Neuronal stem cell (in vitro differentiated cells): ENCODE results near the gene SFXN5.

Experiments used
- DNase-seq: peaks from one replicate; pipeline ENCODE4 v3.0.0-alpha.2; 2013; ENCODE audit warnings: low spot score
- H2AFZ ChIP-seq: one replicate; pipeline ENCODE4 v1.6.1; 2013; ENCODE audit warnings: mild to moderate bottlenecking, low read length, inconsistent platforms
- H2AK5ac ChIP-seq: 2 replicates; pipeline ENCODE4 v1.6.1; 2013; ENCODE audit warnings: low read depth, mild to moderate bottlenecking, inconsistent platforms, low read length, moderate library complexity, mixed read lengths
- H2BK120ac ChIP-seq: 2 replicates; pipeline ENCODE4 v1.6.1; 2013; ENCODE audit warnings: low read depth, mild to moderate bottlenecking, inconsistent platforms, low read length, moderate library complexity, mixed read lengths
- H2BK12ac ChIP-seq: one replicate; pipeline ENCODE4 v1.6.1; 2013; ENCODE audit warnings: low read length, inconsistent platforms
- H2BK15ac ChIP-seq: 2 replicates; pipeline ENCODE4 v1.6.1; 2013; ENCODE audit warnings: mild to moderate bottlenecking, low read length, inconsistent platforms, mixed read lengths
- H2BK5ac ChIP-seq: one replicate; pipeline ENCODE4 v1.6.1; 2013; ENCODE audit warnings: inconsistent platforms, mild to moderate bottlenecking, low read length, moderate library complexity
- H3K14ac ChIP-seq: one replicate; pipeline ENCODE4 v1.6.1; 2013; ENCODE audit warnings: low read length, inconsistent platforms
- H3K18ac ChIP-seq: 2 replicates; pipeline ENCODE4 v1.6.1; 2013; ENCODE audit warnings: low read length, inconsistent platforms
- H3K23ac ChIP-seq: 2 replicates; pipeline ENCODE4 v1.6.1; 2013; ENCODE audit warnings: low read depth, mild to moderate bottlenecking, mixed read lengths, low read length, inconsistent platforms; ENCODE audit not compliant: poor library complexity
- H3K27ac ChIP-seq: replicated peaks from 3 replicates; pipeline ENCODE4 v1.5.1; 2013; ENCODE audit warnings: low read length, inconsistent platforms
- H3K27me3 ChIP-seq, 3 experiments: 2 replicates each; pipeline ENCODE4 v1.6.1; 2013; ENCODE audit warnings: low read length in 3 of 3, mild to moderate bottlenecking in 2 of 3, inconsistent platforms in 1 of 3, low read depth in 1 of 3, mixed read lengths in 1 of 3, moderate library complexity in 1 of 3; ENCODE audit not compliant: control insufficient read depth in 3 of 3, insufficient read depth in 3 of 3
- H3K36me3 ChIP-seq, 2 donors: replicated peaks in 1 of 2; 2 replicates each; pipeline ENCODE4 v1.6.1; 2013; ENCODE audit warnings: low read length in 2 of 2; ENCODE audit not compliant: control insufficient read depth in 2 of 2, insufficient read depth in 2 of 2
- H3K4ac ChIP-seq: 2 replicates; pipeline ENCODE4 v1.6.1; 2013; ENCODE audit warnings: inconsistent platforms, mild to moderate bottlenecking, low read length, moderate library complexity
- H3K4me1 ChIP-seq, 2 donors: 1 replicate in 1 of 2; 2 replicates in 1 of 2; pipeline ENCODE4 v1.6.1; 2013; ENCODE audit warnings: low read length in 2 of 2, low read depth in 1 of 2; ENCODE audit not compliant: control insufficient read depth in 2 of 2, insufficient read depth in 1 of 2
- H3K4me2 ChIP-seq: one replicate; pipeline ENCODE4 v1.6.1; 2013; ENCODE audit warnings: mild to moderate bottlenecking, low read length, inconsistent platforms; ENCODE audit not compliant: insufficient read depth, poor library complexity, severe bottlenecking
- H3K4me3 ChIP-seq, 2 donors: 2 replicates each; pipeline ENCODE4 v1.5.1; 2013; ENCODE audit warnings: low read length in 2 of 2, mild to moderate bottlenecking in 2 of 2, inconsistent platforms in 1 of 2, moderate library complexity in 1 of 2
- H3K79me1 ChIP-seq: one replicate; pipeline ENCODE4 v1.6.1; 2013; ENCODE audit warnings: low read depth, mild to moderate bottlenecking, inconsistent platforms, low read length, moderate library complexity
- H3K9ac ChIP-seq: one replicate; pipeline ENCODE4 v1.6.1; 2013; ENCODE audit warnings: mild to moderate bottlenecking, low read depth, low read length, inconsistent platforms; ENCODE audit not compliant: poor library complexity
- H3K9me3 ChIP-seq, 2 donors: replicated peaks in 1 of 2; 2 replicates each; pipeline versions ENCODE3 to v1.6.1; 2013; ENCODE audit warnings: low read length in 2 of 2, mild to moderate bottlenecking in 2 of 2, inconsistent platforms in 1 of 2, low read depth in 1 of 2, mixed read lengths in 1 of 2, moderate library complexity in 1 of 2; ENCODE audit not compliant: control insufficient read depth in 2 of 2, insufficient read depth in 1 of 2
- H4K8ac ChIP-seq: one replicate; pipeline ENCODE4 v1.6.1; 2013; ENCODE audit warnings: low read depth, mild to moderate bottlenecking, inconsistent platforms, low read length, moderate library complexity
- H4K91ac ChIP-seq: one replicate; pipeline ENCODE4 v1.6.1; 2013; ENCODE audit warnings: low read length, low read depth, mild to moderate bottlenecking, inconsistent platforms; ENCODE audit not compliant: poor library complexity
- WGBS, 2 donors: extraction: QIAGEN DNeasy Blood & Tissue Kit; methylation state at CpG; one replicate each; pipeline ENCODE4 v1.1.7; 2013; ENCODE audit warnings: missing lambda C conversion rate in 2 of 2, mixed read lengths in 1 of 2; ENCODE audit not compliant: insufficient read length in 2 of 2, insufficient replicate concordance in 1 of 2; ENCODE audit errors: extremely low coverage in 2 of 2; 5-methylcytosine and 5-hydroxymethylcytosine counted together

Gene SFXN5

DNA sequence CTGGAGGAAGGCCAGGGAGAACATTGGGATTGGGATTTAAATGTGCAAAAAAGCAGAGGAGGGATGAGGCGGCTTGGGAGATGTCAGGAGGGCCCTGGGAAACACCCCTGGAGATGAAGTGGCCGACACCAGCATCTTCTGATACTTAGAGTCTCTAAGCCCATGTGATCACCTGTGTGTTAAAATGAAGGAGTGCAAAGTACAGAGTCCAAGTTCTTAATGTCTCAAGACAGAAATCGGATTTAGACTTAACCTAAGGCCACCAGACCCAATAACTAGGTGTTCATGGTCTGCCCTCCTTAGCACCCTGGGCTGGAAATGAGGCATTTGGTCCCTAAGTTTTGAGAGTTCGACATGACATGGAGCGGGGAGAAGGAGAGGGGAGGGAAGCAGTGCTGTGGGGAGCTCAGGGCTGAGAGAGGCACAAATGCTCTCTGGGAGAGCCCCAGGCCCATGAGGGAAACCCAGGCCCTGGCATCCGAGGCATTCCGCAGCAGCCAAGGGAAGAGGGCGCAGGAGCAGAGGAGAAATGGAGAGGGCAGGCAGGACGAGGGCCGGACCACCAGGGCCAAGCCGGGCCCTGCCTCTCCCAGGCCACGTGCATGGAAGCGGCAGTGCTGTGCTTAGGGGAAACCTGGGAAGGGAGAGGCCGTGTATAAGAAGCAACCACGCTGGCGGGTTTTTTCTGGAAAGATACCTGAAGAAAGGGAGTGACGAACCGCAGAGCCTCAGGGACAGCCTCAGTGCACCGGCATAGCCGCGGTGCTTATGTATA lies 63.3 kb downstream of the SFXN5 start:
- H4K91ac ChIP-seq: no peak overlapping the region
- no peak overlapping the region for H3K4me3 ChIP-seq
- H3K4me2 ChIP-seq: no peak overlapping the region
- no peak overlapping the region for H3K4ac ChIP-seq
- H2BK5ac ChIP-seq: peak overlapping the region; percentile 27
- H3K4me1 ChIP-seq: no peaks in the 10 kb centered on the region
- no peak overlapping the region for H2AFZ ChIP-seq
- H3K36me3 ChIP-seq: no peaks in the 10 kb centered on the region
- no peak overlapping the region for H3K18ac ChIP-seq
- H3K14ac ChIP-seq: no peak overlapping the region
- DNase-seq: no peak
- H2BK15ac ChIP-seq: no peak overlapping the region
- no peak overlapping the region for H3K27ac ChIP-seq
- no peaks in the 10 kb centered on the region for H3K79me1 ChIP-seq
- no peaks in the 10 kb centered on the region for H3K27me3 ChIP-seq
- H3K9ac ChIP-seq: no peak overlapping the region
- no peak overlapping the region for H3K23ac ChIP-seq
- no peak overlapping the region for H2BK12ac ChIP-seq
- no peaks in the 10 kb centered on the region for H3K9me3 ChIP-seq
- no CpG with 5 or more reads among the region's 21 CpGs for WGBS, 2 donors
- no peak overlapping the region for H4K8ac ChIP-seq
- no peak overlapping the region for H2AK5ac ChIP-seq
- H2BK120ac ChIP-seq: no peak overlapping the region

DNA sequence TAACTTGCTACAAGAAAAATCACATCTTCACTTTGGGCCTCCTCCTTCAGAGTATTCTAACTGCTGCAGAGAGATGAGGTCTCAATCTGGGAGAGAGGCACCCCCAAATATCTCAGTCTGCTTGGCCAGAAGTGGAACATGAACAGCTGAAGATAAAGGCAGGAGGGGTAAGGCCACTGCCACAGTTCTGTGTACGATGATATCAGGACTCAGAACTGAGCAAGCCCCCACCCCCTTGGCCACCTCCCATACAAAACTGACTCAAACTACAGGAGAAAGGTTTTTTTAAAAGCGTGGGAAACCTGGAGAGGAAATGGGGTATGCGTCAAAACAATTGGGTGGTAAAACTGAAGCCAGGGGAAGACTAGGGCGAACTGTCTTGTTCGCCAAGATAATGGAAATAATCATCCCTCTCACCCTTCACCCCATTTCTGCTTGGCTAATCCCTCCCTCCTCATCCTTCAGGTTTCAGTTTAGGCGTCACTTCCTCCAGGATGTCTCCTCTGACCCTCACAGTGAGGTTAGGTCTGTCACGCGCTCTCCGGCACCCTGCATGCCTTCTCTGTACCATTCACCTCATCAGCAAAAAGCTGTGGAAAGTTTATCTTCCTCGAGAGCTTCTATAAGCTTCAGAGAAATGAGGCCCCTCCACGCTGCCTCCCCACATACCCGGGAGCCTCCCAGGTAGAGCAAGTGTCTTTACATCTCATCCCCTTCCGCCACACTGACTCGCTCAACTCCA lies 64.4 kb downstream of the SFXN5 start:
- Histone ChIP-seq H3K23ac (no peak overlapping the region), H3K4me3 (no peak overlapping the region), H3K14ac (no peak overlapping the region), H3K9ac (no peak overlapping the region), H2AFZ (no peak overlapping the region), H3K36me3 (no peaks in the 10 kb centered on the region), H2BK12ac (no peak overlapping the region), H3K27me3 (no peaks in the 10 kb centered on the region), H2AK5ac (no peak overlapping the region), H3K4me1 (no peaks in the 10 kb centered on the region), H3K79me1 (no peaks in the 10 kb centered on the region), H2BK120ac (no peak overlapping the region), H3K4me2 (no peak overlapping the region), H3K18ac (peak overlapping the region; percentile 3), H2BK5ac (no peak overlapping the region), H4K8ac (no peak overlapping the region), H3K27ac (no peak overlapping the region), H2BK15ac (no peak overlapping the region), H4K91ac (no peak overlapping the region), H3K4ac (no peak overlapping the region), H3K9me3 (no peaks in the 10 kb centered on the region)
- DNase-seq: no peak
- WGBS, 2 donors: no CpG with 5 or more reads among the region's 14 CpGs

DNA sequence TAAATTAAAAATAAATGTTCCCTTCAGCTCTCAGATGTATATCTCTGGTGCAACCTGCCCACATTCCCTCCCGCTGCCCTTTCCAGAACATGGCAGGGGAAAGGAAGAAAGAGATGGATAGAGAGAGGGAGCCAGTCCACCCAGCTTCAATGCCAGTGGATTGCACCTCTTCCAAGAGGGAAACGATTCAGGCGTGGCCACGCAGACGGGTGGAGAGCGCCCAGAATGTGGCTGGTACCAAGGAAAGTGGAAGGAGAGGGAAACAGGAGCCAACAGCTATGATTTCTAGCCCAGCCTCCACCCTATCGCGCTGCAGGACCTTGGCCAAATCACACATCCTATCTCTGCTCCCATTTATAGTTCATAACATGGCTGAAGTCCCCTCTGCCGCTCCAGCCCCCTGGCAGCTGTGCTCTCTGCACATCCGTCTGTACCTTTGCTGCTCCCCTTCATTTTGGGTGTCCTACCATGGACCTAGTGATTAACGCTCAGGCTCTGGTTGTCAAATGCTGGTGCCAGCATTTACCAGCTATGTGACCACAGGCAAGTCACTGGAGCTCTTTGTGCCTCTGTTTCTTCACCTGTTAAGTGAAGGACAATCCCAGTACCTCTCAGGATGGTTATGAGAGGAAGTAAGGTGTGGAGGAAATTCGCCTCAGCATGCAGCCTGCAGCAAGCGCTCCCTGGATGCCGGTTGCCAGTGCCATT lies 66.5 kb downstream of the SFXN5 start:
- no peak overlapping the region for H2BK12ac ChIP-seq
- WGBS, 2 donors: no CpG with 5 or more reads among the region's 14 CpGs
- no peak overlapping the region for H2BK15ac ChIP-seq
- no peak overlapping the region for H4K91ac ChIP-seq
- DNase-seq: no peak
- H3K36me3 ChIP-seq: peaks cover 0 to 8% of the 10 kb centered on the region in 2 donors
- peaks cover 0 to 3% of the 10 kb centered on the region in 2 donors for H3K4me1 ChIP-seq
- H3K4me3 ChIP-seq: no peak overlapping the region
- H3K79me1 ChIP-seq: no peaks in the 10 kb centered on the region
- H3K9ac ChIP-seq: no peak overlapping the region
- no peak overlapping the region for H2BK5ac ChIP-seq
- H2AFZ ChIP-seq: no peak overlapping the region
- no peak overlapping the region for H3K18ac ChIP-seq
- H3K27ac ChIP-seq: no peak overlapping the region
- no peak overlapping the region for H2BK120ac ChIP-seq
- H3K27me3 ChIP-seq: peaks cover 0 to 4% (median 0%) of the 10 kb centered on the region in 3 experiments
- H4K8ac ChIP-seq: no peak overlapping the region
- no peak overlapping the region for H3K14ac ChIP-seq
- H3K9me3 ChIP-seq: no peaks in the 10 kb centered on the region
- H3K4ac ChIP-seq: no peak overlapping the region
- no peak overlapping the region for H3K23ac ChIP-seq
- no peak overlapping the region for H2AK5ac ChIP-seq
- H3K4me2 ChIP-seq: no peak overlapping the region

DNA sequence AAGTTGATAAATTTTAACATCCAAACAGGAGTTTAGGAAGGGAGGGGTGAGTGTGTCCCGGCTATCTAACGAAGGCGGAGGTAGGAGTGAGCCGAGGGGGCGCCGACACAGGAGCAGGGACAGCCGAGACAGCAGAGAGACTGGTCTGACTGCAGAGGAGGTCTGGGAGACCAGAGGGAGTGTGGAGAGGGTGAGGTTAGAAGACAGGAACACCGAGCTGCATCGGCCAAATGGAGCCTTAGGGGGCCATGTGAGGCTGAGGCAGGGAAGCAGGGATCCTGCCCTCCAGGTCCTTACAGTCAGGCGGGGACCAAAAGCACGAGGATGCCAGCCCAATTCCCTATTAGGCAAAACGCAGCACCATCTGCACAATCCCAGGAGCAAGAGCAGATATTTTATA lies 67.0 kb downstream of the SFXN5 start:
- Histone ChIP-seq H3K18ac (no peak overlapping the region), H2BK15ac (no peak overlapping the region), H4K91ac (no peak overlapping the region), H3K4me2 (no peak overlapping the region), H3K4me3 (no peak overlapping the region), H2BK12ac (no peak overlapping the region), H2AK5ac (no peak overlapping the region), H3K79me1 (no peaks in the 10 kb centered on the region), H4K8ac (no peak overlapping the region), H3K4ac (no peak overlapping the region), H3K23ac (no peak overlapping the region), H3K9ac (no peak overlapping the region), H3K36me3 (peaks cover 0 to 8% of the 10 kb centered on the region in 2 donors), H3K27ac (no peak overlapping the region), H3K27me3 (peaks cover 0 to 4% (median 0%) of the 10 kb centered on the region in 3 experiments), H3K14ac (no peak overlapping the region), H2BK120ac (no peak overlapping the region), H3K9me3 (no peaks in the 10 kb centered on the region), H3K4me1 (peaks cover 0 to 3% of the 10 kb centered on the region in 2 donors), H2AFZ (no peak overlapping the region), H2BK5ac (no peak overlapping the region)
- no CpG with 5 or more reads among the region's 12 CpGs for WGBS, 2 donors
- no peak for DNase-seq
